Measurements from ENCODE around the gene MFRP.
A peak's percentile ranks its signal among the peaks of the same experiment; 100 is the strongest.

MFRP gene

DNA sequence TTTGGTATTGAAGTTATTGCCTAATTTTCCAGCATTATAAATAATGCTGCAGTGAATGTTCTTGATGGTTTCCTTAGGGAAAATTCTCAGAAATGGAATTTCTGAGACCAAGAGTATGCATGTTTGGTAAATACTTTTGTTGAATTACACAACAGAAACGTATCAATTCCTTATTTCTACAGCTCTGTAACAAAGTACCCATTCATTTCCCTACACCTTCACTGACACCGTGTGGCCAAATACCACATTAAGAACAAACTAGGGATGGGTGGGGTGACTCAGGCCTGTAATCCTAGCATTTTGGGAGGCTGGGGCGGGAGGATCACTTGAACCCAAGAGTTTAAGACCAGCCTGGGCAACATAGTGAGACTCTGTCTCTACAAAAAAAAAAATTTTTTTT is 51.3 kb downstream of the MFRP start:
- DNase-seq (ENCODE audit: low read depth): peak; percentile 27

DNA sequence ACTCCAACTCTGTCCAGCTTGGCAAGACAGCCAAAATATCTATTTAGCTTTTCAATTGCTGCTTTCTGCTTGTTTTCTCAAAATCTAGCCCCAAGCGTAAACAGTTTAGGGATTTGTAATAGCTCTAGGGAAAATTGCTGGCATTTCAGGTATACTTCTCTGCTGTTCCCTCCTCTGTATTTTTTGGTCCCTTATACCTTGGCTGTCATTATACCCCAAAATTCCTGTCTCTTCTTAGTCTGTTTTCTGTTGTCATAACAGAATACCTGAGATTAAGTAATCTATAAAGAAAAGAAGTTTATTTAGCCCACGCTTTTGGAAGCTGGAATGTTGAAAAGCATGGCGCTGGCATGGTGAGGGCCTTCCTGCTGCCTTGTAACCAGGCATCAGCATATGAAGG is 53.0 kb downstream of the MFRP start:
- DNase-seq (ENCODE audit: low read depth): no peak

DNA sequence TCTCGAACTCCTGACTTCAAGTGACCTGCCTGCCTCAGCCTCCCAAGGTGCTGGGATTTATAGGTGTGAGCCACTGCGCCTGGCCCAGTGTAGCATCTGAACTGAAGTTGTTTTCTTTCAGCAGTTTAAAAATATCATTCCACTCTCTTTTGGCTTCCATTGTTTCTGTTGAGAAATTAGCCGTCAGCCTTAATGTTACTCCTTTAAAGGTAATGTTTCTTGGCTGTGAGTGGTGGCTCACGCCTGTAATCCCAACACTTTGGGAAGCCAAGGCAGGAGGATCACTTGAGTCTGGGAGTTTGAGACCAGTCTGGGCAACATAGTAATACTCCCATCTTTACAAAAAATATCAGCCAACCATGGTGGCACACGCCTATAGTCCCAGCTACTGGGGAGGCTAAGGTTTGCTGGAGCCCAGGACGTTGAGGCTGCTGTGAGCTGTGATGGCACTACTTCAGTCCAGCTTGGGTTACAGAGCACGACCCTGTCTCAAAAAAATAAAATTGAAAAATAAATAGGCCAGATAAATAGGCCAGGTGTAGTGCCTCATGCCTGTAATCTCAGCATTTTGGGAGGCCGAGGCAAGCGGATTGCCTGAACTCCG is 55.5 kb downstream of the MFRP start:
- no peak for DNase-seq (ENCODE audit: low read depth)
